ENCODE measurements around the gene TPTE2. TPM values are rescaled to one million over a fixed set of nuclear protein-coding genes. Genes with fewer than 3 reads are reported as not detected.

The TPTE2 gene
- total RNA-seq, 1 experiment from 2014 or later, result not detected

DNA sequence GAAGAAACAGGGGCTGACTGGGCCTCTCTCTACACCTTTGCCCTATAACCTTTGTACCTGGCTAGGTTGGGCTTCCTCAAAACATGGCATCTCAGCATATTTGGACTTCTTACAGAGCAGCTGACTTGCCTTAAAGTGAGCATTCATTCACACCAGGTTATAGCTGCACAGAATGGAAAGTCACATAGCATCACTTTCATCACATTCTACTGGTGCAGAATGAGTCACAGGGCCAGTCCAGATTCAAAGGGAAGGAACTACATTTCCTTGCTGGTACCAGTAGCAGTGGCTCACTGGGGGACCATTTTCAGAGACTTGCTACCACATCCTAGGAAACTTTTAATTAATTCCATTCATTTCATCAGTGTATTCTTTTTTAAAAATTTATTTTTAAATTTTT lies 20.3 kb upstream of the TPTE2 start:
- ChIA-PET POLR2A (no interaction called here), CTCF (no interaction called here)
- H3K4me3 ChIP-seq (ENCODE audit: low read depth in 2 of 2, low read length in 2 of 2), result no peak overlapping the region
- TF ChIP-seq, protein P1, sequence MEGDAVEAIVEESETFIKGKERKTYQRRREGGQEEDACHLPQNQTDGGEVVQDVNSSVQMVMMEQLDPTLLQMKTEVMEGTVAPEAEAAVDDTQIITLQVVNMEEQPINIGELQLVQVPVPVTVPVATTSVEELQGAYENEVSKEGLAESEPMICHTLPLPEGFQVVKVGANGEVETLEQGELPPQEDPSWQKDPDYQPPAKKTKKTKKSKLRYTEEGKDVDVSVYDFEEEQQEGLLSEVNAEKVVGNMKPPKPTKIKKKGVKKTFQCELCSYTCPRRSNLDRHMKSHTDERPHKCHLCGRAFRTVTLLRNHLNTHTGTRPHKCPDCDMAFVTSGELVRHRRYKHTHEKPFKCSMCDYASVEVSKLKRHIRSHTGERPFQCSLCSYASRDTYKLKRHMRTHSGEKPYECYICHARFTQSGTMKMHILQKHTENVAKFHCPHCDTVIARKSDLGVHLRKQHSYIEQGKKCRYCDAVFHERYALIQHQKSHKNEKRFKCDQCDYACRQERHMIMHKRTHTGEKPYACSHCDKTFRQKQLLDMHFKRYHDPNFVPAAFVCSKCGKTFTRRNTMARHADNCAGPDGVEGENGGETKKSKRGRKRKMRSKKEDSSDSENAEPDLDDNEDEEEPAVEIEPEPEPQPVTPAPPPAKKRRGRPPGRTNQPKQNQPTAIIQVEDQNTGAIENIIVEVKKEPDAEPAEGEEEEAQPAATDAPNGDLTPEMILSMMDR (IDR thresholded peaks at IDR 0.05), result no peak
- TF ChIP-seq SIN3A (IDR thresholded peaks at IDR 0.05; ENCODE audit: borderline replicate concordance, insufficient read depth, low read depth, low read length) (no peak), POLR2AphosphoS5 (IDR thresholded peaks at IDR 0.05; ENCODE audit: low read depth, low read length) (no peak), TCF7L2 (IDR thresholded peaks at IDR 0.05; ENCODE audit: low read depth, low read length) (no peak)
- TF ChIP-seq, protein P2, sequence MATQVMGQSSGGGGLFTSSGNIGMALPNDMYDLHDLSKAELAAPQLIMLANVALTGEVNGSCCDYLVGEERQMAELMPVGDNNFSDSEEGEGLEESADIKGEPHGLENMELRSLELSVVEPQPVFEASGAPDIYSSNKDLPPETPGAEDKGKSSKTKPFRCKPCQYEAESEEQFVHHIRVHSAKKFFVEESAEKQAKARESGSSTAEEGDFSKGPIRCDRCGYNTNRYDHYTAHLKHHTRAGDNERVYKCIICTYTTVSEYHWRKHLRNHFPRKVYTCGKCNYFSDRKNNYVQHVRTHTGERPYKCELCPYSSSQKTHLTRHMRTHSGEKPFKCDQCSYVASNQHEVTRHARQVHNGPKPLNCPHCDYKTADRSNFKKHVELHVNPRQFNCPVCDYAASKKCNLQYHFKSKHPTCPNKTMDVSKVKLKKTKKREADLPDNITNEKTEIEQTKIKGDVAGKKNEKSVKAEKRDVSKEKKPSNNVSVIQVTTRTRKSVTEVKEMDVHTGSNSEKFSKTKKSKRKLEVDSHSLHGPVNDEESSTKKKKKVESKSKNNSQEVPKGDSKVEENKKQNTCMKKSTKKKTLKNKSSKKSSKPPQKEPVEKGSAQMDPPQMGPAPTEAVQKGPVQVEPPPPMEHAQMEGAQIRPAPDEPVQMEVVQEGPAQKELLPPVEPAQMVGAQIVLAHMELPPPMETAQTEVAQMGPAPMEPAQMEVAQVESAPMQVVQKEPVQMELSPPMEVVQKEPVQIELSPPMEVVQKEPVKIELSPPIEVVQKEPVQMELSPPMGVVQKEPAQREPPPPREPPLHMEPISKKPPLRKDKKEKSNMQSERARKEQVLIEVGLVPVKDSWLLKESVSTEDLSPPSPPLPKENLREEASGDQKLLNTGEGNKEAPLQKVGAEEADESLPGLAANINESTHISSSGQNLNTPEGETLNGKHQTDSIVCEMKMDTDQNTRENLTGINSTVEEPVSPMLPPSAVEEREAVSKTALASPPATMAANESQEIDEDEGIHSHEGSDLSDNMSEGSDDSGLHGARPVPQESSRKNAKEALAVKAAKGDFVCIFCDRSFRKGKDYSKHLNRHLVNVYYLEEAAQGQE (IDR thresholded peaks at IDR 0.05; ENCODE audit: insufficient read depth in 1 of 2, low read depth in 2 of 2, low read length in 1 of 2), result no peak
- no peak for DNase-seq (ENCODE audit: low read depth, low spot score)
- no peaks in the 10 kb centered on the region for H3K4me1 ChIP-seq (ENCODE audit: control insufficient read depth, insufficient read depth, low read length)
- intact Hi-C loops (cut with micrococcal nuclease; ENCODE audit: unreplicated experiment) (no loop called here), in situ Hi-C loops (cut with HindIII; ENCODE audit: low pct_unique_long_range_greater_than_20kb, low sequenced_read_pairs) (no loop called here)
- H3K9me3 ChIP-seq (ENCODE audit: control insufficient read depth, insufficient read depth, low read depth, low read length), result no peaks in the 10 kb centered on the region
- H3K36me3 ChIP-seq (ENCODE audit: control insufficient read depth, insufficient read depth, low read length), result no peaks in the 10 kb centered on the region
- H3K27me3 ChIP-seq (ENCODE audit: control insufficient read depth, insufficient read depth, low read length), result no peaks in the 10 kb centered on the region
- ATAC-seq, result no peak
- no peak overlapping the region for H3K27ac ChIP-seq (ENCODE audit: low read length)
- BruUV-seq (replicated peaks), result no TSS peak

DNA sequence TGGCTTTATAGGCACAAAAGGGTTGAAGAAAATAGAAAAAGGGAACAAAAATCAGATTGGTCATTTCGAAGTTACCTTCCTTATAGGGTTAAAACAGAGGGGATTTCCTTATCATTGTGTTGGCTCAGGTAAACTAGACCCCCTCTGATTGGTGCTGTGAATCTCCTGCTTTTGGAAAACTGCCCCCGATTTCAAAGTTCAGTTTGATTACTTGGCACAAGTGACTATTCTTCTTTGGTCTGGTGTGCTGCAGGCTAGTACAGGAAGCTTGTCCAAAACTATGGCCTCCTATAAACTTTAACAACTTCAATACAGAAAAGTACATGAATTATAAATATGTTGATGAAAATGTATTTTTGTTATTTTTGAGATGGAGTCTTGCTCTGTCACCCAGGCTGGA lies 13.9 kb upstream of the TPTE2 start:
- Histone ChIP-seq H3K9me3 (ENCODE audit: control insufficient read depth, insufficient read depth, low read depth, low read length) (no peaks in the 10 kb centered on the region), H3K27ac (ENCODE audit: low read length) (no peak overlapping the region), H3K36me3 (ENCODE audit: control insufficient read depth, insufficient read depth, low read length) (no peaks in the 10 kb centered on the region), H3K4me1 (ENCODE audit: control insufficient read depth, insufficient read depth, low read length) (no peaks in the 10 kb centered on the region), H3K4me3 (ENCODE audit: low read depth in 2 of 2, low read length in 2 of 2) (no peak overlapping the region), H3K27me3 (ENCODE audit: control insufficient read depth, insufficient read depth, low read length) (no peaks in the 10 kb centered on the region)
- in situ Hi-C loops (cut with HindIII; ENCODE audit: low pct_unique_long_range_greater_than_20kb, low sequenced_read_pairs), result no loop called here
- ATAC-seq (no peak), DNase-seq (ENCODE audit: low read depth, low spot score) (no peak)
- TF ChIP-seq, protein P1 (IDR thresholded peaks at IDR 0.05), result no peak
- no TSS peak for BruUV-seq (replicated peaks)
- CTCF ChIA-PET, result no interaction called here
- POLR2A ChIA-PET, result no interaction called here
- intact Hi-C loops (cut with micrococcal nuclease; ENCODE audit: unreplicated experiment), result no loop called here
